ENCODE results near the gene PPP1R9B. TPM values are rescaled to one million over a fixed set of nuclear protein-coding genes. Genes with fewer than 3 reads are reported as not detected.

Gene PPP1R9B
- 10 to 100 TPM; 84.3 to 86.1 TPM for total RNA-seq

GRCh38 chr17:50150354-50151040, at the start of gene PPP1R9B:
Gene PPP1R9B (minus strand): TSS chr17:50150677. CDS start chr17:50150513, 164 bp downstream.
- intact Hi-C loops (cut with micrococcal nuclease): loop anchor here (1.0 to 2.0 kb wide), 3 partner anchors 10 to 20 kb away; partner anchors contain the start of gene SAMD14
- H3K27me3 Mint-ChIP-seq: no peaks in the 10 kb centered on the region
- H3K36me3 Mint-ChIP-seq: peaks cover 24% of the 10 kb centered on the region
- no peak for DNase-seq
- no peaks in the 10 kb centered on the region for H3K9me3 Mint-ChIP-seq
- POLR2A ChIA-PET: interaction anchor here (1.3 to 1.7 kb wide), 2 partner anchors 11 kb away, joined by 4 to 9 read pairs; no protein-coding TSS in a partner anchor
- H3K4me1 Mint-ChIP-seq (ENCODE audit: low read depth): peaks cover 44% of the 10 kb centered on the region
- CTCF ChIA-PET: interaction anchor here (0.7 to 6.2 kb wide), 8 partner anchors 11 to 429 kb away, joined by 3 to 82 read pairs (median 4); partner anchors contain the start of genes ITGA3 and PDK2
- H3K4me3 Mint-ChIP-seq: peak within 1 kb of the TSS; percentile 91
- peak within 1 kb of the TSS; percentile 97 for H3K27ac Mint-ChIP-seq

- peak; percentile 79 for DNase-seq
- ChIA-PET CTCF (interaction anchor here (0.6 to 16.6 kb wide), 50 partner anchors 10 to 428 kb away, joined by 3 to 324 read pairs (median 5); partner anchors contain the start of genes LRRC59, RSAD1, TMEM92 and XYLT2), POLR2A (interaction anchor here (0.9 to 1.2 kb wide), 2 partner anchors 17 to 31 kb away, joined by 3 read pairs; no protein-coding TSS in a partner anchor)
- Mint-ChIP-seq H3K9me3 (no peaks in the 10 kb centered on the region), H3K4me1 (ENCODE audit: low read depth) (peaks cover 19% of the 10 kb centered on the region), H3K36me3 (no peaks in the 10 kb centered on the region), H3K27ac (no peak overlapping the region), H3K4me3 (peak overlapping the region; percentile 67), H3K27me3 (peaks cover 43% of the 10 kb centered on the region)
- intact Hi-C loops (cut with micrococcal nuclease): loop anchor here (1.0 to 2.0 kb wide), 4 partner anchors 70 to 279 kb away; partner anchors contain the start of gene RSAD1
Measured at GRCh38 chr17:50199803-50200456, 49.5 kb upstream of the PPP1R9B start.

GRCh38 chr17:50199211-50199802, 48.8 kb upstream of the PPP1R9B start:
- H3K27me3 Mint-ChIP-seq: peaks cover 39% of the 10 kb centered on the region
- no peaks in the 10 kb centered on the region for H3K9me3 Mint-ChIP-seq
- intact Hi-C loops (cut with micrococcal nuclease): no loop called here
- H3K27ac Mint-ChIP-seq: no peak overlapping the region
- peak overlapping the region; percentile 67 for H3K4me3 Mint-ChIP-seq
- H3K36me3 Mint-ChIP-seq: no peaks in the 10 kb centered on the region
- H3K4me1 Mint-ChIP-seq (ENCODE audit: low read depth): peaks cover 19% of the 10 kb centered on the region
- POLR2A ChIA-PET: interaction anchor here (0.9 kb wide), 1 partner anchor 30 kb away, joined by 3 read pairs; no protein-coding TSS in a partner anchor
- CTCF ChIA-PET: interaction anchor here (1.1 to 16.6 kb wide), 21 partner anchors 10 to 280 kb away, joined by 3 to 324 read pairs (median 10); partner anchors contain the start of genes LRRC59, RSAD1 and TMEM92
- no peak for DNase-seq

- H3K27me3 Mint-ChIP-seq: peaks cover 32% of the 10 kb centered on the region
- no peaks in the 10 kb centered on the region for H3K36me3 Mint-ChIP-seq
- ChIA-PET POLR2A (no interaction called here), CTCF (interaction anchor here (0.6 to 2.3 kb wide), 15 partner anchors 12 to 198 kb away, joined by 3 to 12 read pairs (median 4); partner anchors contain the start of gene SGCA)
- no peak overlapping the region for H3K27ac Mint-ChIP-seq
- DNase-seq: peak; percentile 77
- H3K9me3 Mint-ChIP-seq: no peaks in the 10 kb centered on the region
- peaks cover 19% of the 10 kb centered on the region for H3K4me1 Mint-ChIP-seq (ENCODE audit: low read depth)
- intact Hi-C loops (cut with micrococcal nuclease): loop anchor here (1.0 kb wide), 2 partner anchors 29 to 83 kb away; no protein-coding TSS in a partner anchor
- no peak overlapping the region for H3K4me3 Mint-ChIP-seq
Measured at GRCh38 chr17:50198026-50198669, 47.7 kb upstream of the PPP1R9B start.

GRCh38 chr17:50196826-50197225, 46.3 kb upstream of the PPP1R9B start:
- no peaks in the 10 kb centered on the region for H3K9me3 Mint-ChIP-seq
- no peak overlapping the region for H3K4me3 Mint-ChIP-seq
- CTCF ChIA-PET: interaction anchor here (0.8 to 3.2 kb wide), 10 partner anchors 16 to 112 kb away, joined by 3 to 24 read pairs (median 4); no protein-coding TSS in a partner anchor
- intact Hi-C loops (cut with micrococcal nuclease): no loop called here
- H3K4me1 Mint-ChIP-seq (ENCODE audit: low read depth): peaks cover 19% of the 10 kb centered on the region
- POLR2A ChIA-PET: no interaction called here
- H3K27ac Mint-ChIP-seq: no peak overlapping the region
- no peaks in the 10 kb centered on the region for H3K36me3 Mint-ChIP-seq
- DNase-seq: no peak
- peaks cover 19% of the 10 kb centered on the region for H3K27me3 Mint-ChIP-seq

- Mint-ChIP-seq H3K36me3 (no peaks in the 10 kb centered on the region), H3K4me3 (no peak overlapping the region), H3K4me1 (ENCODE audit: low read depth) (peaks cover 17% of the 10 kb centered on the region), H3K27ac (no peak overlapping the region), H3K27me3 (peaks cover 14% of the 10 kb centered on the region), H3K9me3 (no peaks in the 10 kb centered on the region)
- intact Hi-C loops (cut with micrococcal nuclease): no loop called here
- DNase-seq: no peak
- ChIA-PET CTCF (interaction anchor here (1.0 to 3.2 kb wide), 4 partner anchors 16 to 102 kb away, joined by 3 to 24 read pairs (median 5); no protein-coding TSS in a partner anchor), POLR2A (no interaction called here)
Measured at GRCh38 chr17:50196036-50196435, 45.6 kb upstream of the PPP1R9B start.

GRCh38 chr17:50194934-50195865, 44.7 kb upstream of the PPP1R9B start:
- POLR2A ChIA-PET: no interaction called here
- H3K4me3 Mint-ChIP-seq: no peak overlapping the region
- no peaks in the 10 kb centered on the region for H3K9me3 Mint-ChIP-seq
- no peak for DNase-seq
- intact Hi-C loops (cut with micrococcal nuclease): no loop called here
- H3K27me3 Mint-ChIP-seq: peaks cover 10% of the 10 kb centered on the region
- peaks cover 11% of the 10 kb centered on the region for H3K4me1 Mint-ChIP-seq (ENCODE audit: low read depth)
- no peaks in the 10 kb centered on the region for H3K36me3 Mint-ChIP-seq
- CTCF ChIA-PET: interaction anchor here (1.0 to 3.2 kb wide), 2 partner anchors 17 to 25 kb away, joined by 3 to 24 read pairs; no protein-coding TSS in a partner anchor
- no peak overlapping the region for H3K27ac Mint-ChIP-seq

GRCh38 chr17:50194140-50194933, 43.9 kb upstream of the PPP1R9B start:
- ChIA-PET POLR2A (no interaction called here), CTCF (interaction anchor here (0.6 to 3.2 kb wide), 2 partner anchors 10 to 24 kb away, joined by 3 to 24 read pairs; no protein-coding TSS in a partner anchor)
- intact Hi-C loops (cut with micrococcal nuclease): no loop called here
- Mint-ChIP-seq H3K36me3 (no peaks in the 10 kb centered on the region), H3K4me1 (ENCODE audit: low read depth) (peaks cover 7% of the 10 kb centered on the region), H3K27me3 (peaks cover 6% of the 10 kb centered on the region), H3K4me3 (no peak overlapping the region), H3K9me3 (no peaks in the 10 kb centered on the region), H3K27ac (no peak overlapping the region)
- DNase-seq: no peak

GRCh38 chr17:50192618-50193291, 42.3 kb upstream of the PPP1R9B start:
- no peak overlapping the region for H3K27ac Mint-ChIP-seq
- ChIA-PET CTCF (no interaction called here), POLR2A (no interaction called here)
- no peaks in the 10 kb centered on the region for H3K36me3 Mint-ChIP-seq
- intact Hi-C loops (cut with micrococcal nuclease): no loop called here
- no peaks in the 10 kb centered on the region for H3K4me1 Mint-ChIP-seq (ENCODE audit: low read depth)
- no peaks in the 10 kb centered on the region for H3K27me3 Mint-ChIP-seq
- no peak for DNase-seq
- no peaks in the 10 kb centered on the region for H3K9me3 Mint-ChIP-seq
- H3K4me3 Mint-ChIP-seq: no peak overlapping the region

- intact Hi-C loops (cut with micrococcal nuclease): no loop called here
- Mint-ChIP-seq H3K27ac (no peak overlapping the region), H3K4me1 (ENCODE audit: low read depth) (no peaks in the 10 kb centered on the region), H3K36me3 (no peaks in the 10 kb centered on the region), H3K27me3 (no peaks in the 10 kb centered on the region), H3K9me3 (no peaks in the 10 kb centered on the region), H3K4me3 (no peak overlapping the region)
- ChIA-PET CTCF (no interaction called here), POLR2A (no interaction called here)
- no peak for DNase-seq
Measured at GRCh38 chr17:50192144-50192617, 41.7 kb upstream of the PPP1R9B start.
